OCI-LY3 (cell line): Measurements from ENCODE around the gene MYO5B.

ENCODE experiments used
- H2AFZ ChIP-seq: fragments of 200-600, 300-600 bp; shearing (Covaris generic); 2 replicates; pipeline ENCODE4 v1.6.0; 2014; ENCODE audit warnings: antibody characterized with exemption, low read depth, low read length
- H3K27ac ChIP-seq: fragments of 200-600, 300-600 bp; sonication (generic); 2 replicates; pipeline ENCODE4 v1.5.1; 2014; ENCODE audit warnings: mild to moderate bottlenecking, low read length, moderate library complexity, mixed read lengths
- H3K27me3 ChIP-seq: fragments of 200-600, 300-600 bp; sonication (generic); 2 replicates; pipeline ENCODE4 v1.6.1; 2014; ENCODE audit warnings: low read depth, low read length, mixed read lengths
- H3K36me3 ChIP-seq: fragments of 200-600, 300-600 bp; sonication (generic); replicated peaks from 2 replicates; pipeline ENCODE3; 2014; ENCODE audit warnings: low read depth, low read length, mixed read lengths
- H3K4me1 ChIP-seq: fragments of 300-600, 200-600 bp; sonication (generic); 2 replicates; pipeline ENCODE4 v1.6.1; 2014; ENCODE audit warnings: low read length, mixed read lengths
- H3K4me2 ChIP-seq: fragments of 200-600, 300-600 bp; sonication (generic); 2 replicates; pipeline ENCODE4 v1.6.1; 2014; ENCODE audit warnings: low read length, mixed read lengths
- H3K4me3 ChIP-seq: fragments of 300-600, 200-600 bp; sonication (generic); 2 replicates; pipeline ENCODE4 v1.5.1; 2014; ENCODE audit warnings: antibody characterized with exemption, mild to moderate bottlenecking, low read length, moderate library complexity
- H3K79me2 ChIP-seq: fragments of 300-600, 200-600 bp; shearing (Covaris generic); 2 replicates; pipeline ENCODE4 v1.6.1; 2014; ENCODE audit warnings: mild to moderate bottlenecking, low read length, mixed read lengths
- H3K9ac ChIP-seq: fragments of 300-600, 200-600 bp; shearing (Covaris generic); 2 replicates; pipeline ENCODE4 v1.6.0; 2014; ENCODE audit warnings: mild to moderate bottlenecking, low read length, moderate library complexity
- H3K9me3 ChIP-seq: fragments of 200-600, 300-600 bp; shearing (Covaris generic); 2 replicates; pipeline ENCODE4 v1.6.1; 2014; ENCODE audit warnings: low read length, mixed read lengths; ENCODE audit not compliant: insufficient read depth
- H4K20me1 ChIP-seq: fragments of 200-600, 300-600 bp; sonication (generic); 2 replicates; pipeline ENCODE4 v1.6.1; 2016; ENCODE audit warnings: low read length, mixed read lengths; ENCODE audit not compliant: insufficient read depth
- CTCF ChIP-seq: fragments of 200-600, 300-600 bp; sonication (generic); IDR thresholded peaks from 2 replicates; pipeline ENCODE4 v1.5.1; 2014; ENCODE audit warnings: antibody characterized with exemption, low read length, low read depth
- EZH2phosphoT487 ChIP-seq: fragments of 200-600 bp; shearing (Covaris generic); IDR thresholded peaks from 2 replicates; pipeline ENCODE4 v1.6.1; 2018; ENCODE audit warnings: antibody characterized with exemption, mixed run types, low read depth

The MYO5B gene

GRCh38 chr18:50075772-50076171, 119.2 kb downstream of the MYO5B start:
- H3K79me2 ChIP-seq, result no peaks in the 10 kb centered on the region
- H2AFZ ChIP-seq, result peak overlapping the region; percentile 63
- peak overlapping the region; percentile 3; the same call in 1 of the 2 replicates for H3K4me3 ChIP-seq
- no peak overlapping the region for H3K9ac ChIP-seq
- H3K36me3 ChIP-seq, result no peaks in the 10 kb centered on the region
- 0 out of 2 replicates have a peak, but pooled peaks cover 5% of the 10 kb centered on the region for H3K27me3 ChIP-seq
- peaks cover 36% of the 10 kb centered on the region for H3K4me1 ChIP-seq
- H3K4me2 ChIP-seq, result peak overlapping the region; percentile 42
- H4K20me1 ChIP-seq, result no peaks in the 10 kb centered on the region
- no peaks in the 10 kb centered on the region for H3K9me3 ChIP-seq
- TF ChIP-seq CTCF (peak; percentile 40; the same call in 1 of the 2 replicates), EZH2phosphoT487 (no peak)
- no peak overlapping the region for H3K27ac ChIP-seq

DNA sequence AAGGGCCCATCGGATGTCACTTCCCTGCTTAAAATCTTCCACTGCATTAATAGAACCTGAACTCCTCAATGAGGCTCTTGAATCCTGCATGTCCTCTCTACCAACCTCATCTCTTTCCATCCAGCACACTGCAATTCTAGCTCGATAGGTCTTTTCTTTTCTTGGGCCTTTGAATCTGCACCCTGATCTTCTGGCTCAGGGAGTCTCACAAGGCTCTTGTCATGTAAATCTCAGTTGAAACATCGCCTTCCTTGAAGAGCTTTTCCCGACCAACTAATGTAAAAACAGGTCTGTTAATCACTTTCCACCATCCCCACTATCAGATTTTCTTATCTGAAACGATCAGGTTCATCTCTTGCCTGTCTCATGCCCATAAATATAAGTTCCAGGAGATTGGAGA, 120.5 kb downstream of the MYO5B start:
- no peak overlapping the region for H3K9ac ChIP-seq
- no peak overlapping the region for H3K4me3 ChIP-seq
- H3K4me1 ChIP-seq, result peaks cover 24% of the 10 kb centered on the region
- H3K27ac ChIP-seq, result no peak overlapping the region
- H3K4me2 ChIP-seq, result no peak overlapping the region
- H3K79me2 ChIP-seq, result no peaks in the 10 kb centered on the region
- H3K9me3 ChIP-seq, result no peaks in the 10 kb centered on the region
- no peaks in the 10 kb centered on the region for H3K36me3 ChIP-seq
- H2AFZ ChIP-seq, result no peak overlapping the region
- 0 out of 2 replicates have a peak, but pooled peaks cover 5% of the 10 kb centered on the region for H3K27me3 ChIP-seq
- H4K20me1 ChIP-seq, result no peaks in the 10 kb centered on the region
- TF ChIP-seq EZH2phosphoT487 (no peak), CTCF (no peak)

DNA sequence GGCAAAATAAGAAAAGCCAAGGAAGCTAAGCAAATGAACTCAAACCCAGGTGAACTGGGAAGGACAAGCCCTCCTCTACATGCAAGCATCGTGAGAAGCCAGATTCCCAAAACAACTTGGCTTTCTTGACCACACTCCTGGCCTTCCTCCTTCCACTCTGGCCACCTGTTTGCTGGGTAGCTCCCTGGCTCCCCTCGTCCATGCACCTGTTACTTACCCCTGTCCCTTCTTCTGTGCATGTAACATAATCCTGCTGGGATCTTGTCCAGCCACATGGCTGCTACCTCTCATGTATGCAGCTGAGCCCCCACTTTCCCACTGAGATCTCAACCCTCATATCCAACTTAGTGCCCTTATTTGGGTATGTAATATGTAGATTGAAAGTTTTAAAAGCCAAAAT, 121.6 kb downstream of the MYO5B start:
- Histone ChIP-seq H3K4me2 (no peak overlapping the region), H3K27me3 (no peaks in the 10 kb centered on the region), H3K27ac (no peak overlapping the region), H3K36me3 (no peaks in the 10 kb centered on the region), H3K79me2 (no peaks in the 10 kb centered on the region), H3K4me3 (no peak overlapping the region), H2AFZ (no peak overlapping the region), H3K9me3 (no peaks in the 10 kb centered on the region), H4K20me1 (no peaks in the 10 kb centered on the region), H3K4me1 (peaks cover 23% of the 10 kb centered on the region), H3K9ac (no peak overlapping the region)
- TF ChIP-seq EZH2phosphoT487 (no peak), CTCF (no peak)

DNA sequence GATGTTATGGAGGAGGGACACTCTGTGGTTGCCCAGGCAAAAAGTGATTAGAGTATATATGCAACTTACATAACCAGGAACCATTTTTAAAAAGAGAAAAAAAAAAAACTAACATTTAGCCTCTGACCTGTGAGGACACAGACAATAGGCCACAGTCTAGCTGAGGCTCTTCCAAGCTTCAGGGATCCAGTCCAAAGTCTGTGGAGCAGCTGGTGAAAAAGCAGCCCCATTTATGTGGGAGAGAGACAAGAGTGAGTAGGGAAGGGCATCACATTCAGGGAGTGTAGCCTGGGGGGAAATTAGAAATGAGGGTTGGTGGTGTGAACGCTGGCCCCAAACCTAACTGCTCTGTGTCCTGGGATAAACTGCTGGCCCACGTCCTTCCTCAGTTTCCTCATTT, 122.8 kb downstream of the MYO5B start:
- Histone ChIP-seq H2AFZ (no peak overlapping the region), H3K4me1 (peaks cover 21% of the 10 kb centered on the region), H3K4me3 (no peak overlapping the region), H3K27me3 (no peaks in the 10 kb centered on the region), H3K4me2 (no peak overlapping the region), H3K9me3 (no peaks in the 10 kb centered on the region), H3K36me3 (no peaks in the 10 kb centered on the region), H4K20me1 (no peaks in the 10 kb centered on the region), H3K27ac (no peak overlapping the region), H3K79me2 (no peaks in the 10 kb centered on the region), H3K9ac (no peak overlapping the region)
- TF ChIP-seq EZH2phosphoT487, result no peak
- TF ChIP-seq CTCF, result no peak
